SU-DHL-6 (cell line): ENCODE data around the gene GALNT15.

Source experiments
- H2AFZ ChIP-seq: fragments of 200-600 bp; sonication (generic); 2 replicates; pipeline ENCODE4 v1.6.1; 2014; ENCODE audit warnings: low read depth, mild to moderate bottlenecking, moderate library complexity, mixed read lengths, antibody characterized with exemption, low read length; ENCODE audit not compliant: severe bottlenecking
- H3F3A ChIP-seq: fragments of 200-600 bp; shearing (Covaris generic); 2 replicates; pipeline ENCODE4 v1.6.0; 2016; ENCODE audit warnings: antibody characterized with exemption, mild to moderate bottlenecking; ENCODE audit not compliant: insufficient read depth
- H3K27ac ChIP-seq: fragments of 200-600 bp; sonication (generic); 2 replicates; pipeline ENCODE4 v1.5.1; 2016; ENCODE audit warnings: low read depth, mild to moderate bottlenecking, low read length, moderate library complexity, mixed read lengths
- H3K27me3 ChIP-seq: fragments of 200-600 bp; sonication (generic), shearing (Covaris generic); 2 replicates; pipeline ENCODE4 v1.6.0; 2014; ENCODE audit warnings: mild to moderate bottlenecking, low read length
- H3K36me3 ChIP-seq: fragments of 200-600 bp; sonication (generic); 2 replicates; pipeline ENCODE4 v1.6.1; 2014; ENCODE audit warnings: mild to moderate bottlenecking, low read length, mixed read lengths
- H3K4me2 ChIP-seq: fragments of 300-600, 200-600 bp; shearing (Covaris generic), sonication (generic); 2 replicates; pipeline ENCODE4 v1.6.0; 2014; ENCODE audit warnings: low read length, low read depth, mild to moderate bottlenecking; ENCODE audit not compliant: poor library complexity, severe bottlenecking
- H3K4me3 ChIP-seq: fragments of 200-600 bp; sonication (generic); 2 replicates; pipeline ENCODE4 v1.5.1; 2014; ENCODE audit warnings: antibody characterized with exemption, low read length, mild to moderate bottlenecking, mixed read lengths; ENCODE audit not compliant: insufficient read depth, poor library complexity, severe bottlenecking
- H3K79me2 ChIP-seq: fragments of 200-600 bp; sonication (generic); 2 replicates; pipeline ENCODE4 v1.6.1; 2014; ENCODE audit warnings: mild to moderate bottlenecking, low read length, moderate library complexity; ENCODE audit not compliant: insufficient read depth
- H3K9ac ChIP-seq: fragments of 200-600 bp; sonication (generic); 2 replicates; pipeline ENCODE4 v1.7.0; 2014; ENCODE audit warnings: mild to moderate bottlenecking, low read length
- H3K9me2 ChIP-seq: fragments of 200-600 bp; sonication (generic); replicated peaks from 2 replicates; pipeline ENCODE4 v1.6.1; 2014; ENCODE audit warnings: low read length; ENCODE audit not compliant: insufficient read depth
- H3K9me3 ChIP-seq: fragments of 200-600 bp; sonication (generic); 2 replicates; pipeline ENCODE4 v1.6.1; 2014; ENCODE audit warnings: low read length, mixed read lengths; ENCODE audit not compliant: insufficient read depth
- H4K20me1 ChIP-seq: fragments of 200-600 bp; sonication (generic); 2 replicates; pipeline ENCODE4 v1.6.1; 2014; ENCODE audit warnings: low read depth, mild to moderate bottlenecking, antibody characterized with exemption, low read length, moderate library complexity, mixed read lengths
- CTCF ChIP-seq: fragments of 200-600 bp; sonication (generic); IDR thresholded peaks from one replicate; pipeline ENCODE4 v1.5.1; 2017; ENCODE audit warnings: antibody characterized with exemption, mild to moderate bottlenecking, low read length, moderate library complexity; ENCODE audit not compliant: insufficient read depth, poor library complexity, severe bottlenecking
- EZH2phosphoT487 ChIP-seq: fragments of 200-600 bp; sonication (generic), shearing (Covaris generic); conservative IDR thresholded peaks from 2 replicates; pipeline ENCODE4 v1.6.1; 2018; ENCODE audit warnings: mild to moderate bottlenecking, antibody characterized with exemption, low read length, moderate library complexity, mixed read lengths

The GALNT15 gene

GRCh38 chr3:16255326-16255725 is 80.8 kb downstream of the GALNT15 start:
- H3F3A ChIP-seq = no peaks in the 10 kb centered on the region
- no peak overlapping the region for H3K4me3 ChIP-seq
- H3K9me3 ChIP-seq = no peaks in the 10 kb centered on the region
- no peak overlapping the region for H3K27ac ChIP-seq
- no peaks in the 10 kb centered on the region for H3K79me2 ChIP-seq
- H2AFZ ChIP-seq = no peak overlapping the region
- no peaks in the 10 kb centered on the region for H3K9me2 ChIP-seq
- no peak overlapping the region for H3K4me2 ChIP-seq
- no peaks in the 10 kb centered on the region for H3K36me3 ChIP-seq
- H3K9ac ChIP-seq = no peak overlapping the region
- H4K20me1 ChIP-seq = no peaks in the 10 kb centered on the region
- TF ChIP-seq EZH2phosphoT487 (no peak), CTCF (no peak)
- H3K27me3 ChIP-seq = no peaks in the 10 kb centered on the region

DNA sequence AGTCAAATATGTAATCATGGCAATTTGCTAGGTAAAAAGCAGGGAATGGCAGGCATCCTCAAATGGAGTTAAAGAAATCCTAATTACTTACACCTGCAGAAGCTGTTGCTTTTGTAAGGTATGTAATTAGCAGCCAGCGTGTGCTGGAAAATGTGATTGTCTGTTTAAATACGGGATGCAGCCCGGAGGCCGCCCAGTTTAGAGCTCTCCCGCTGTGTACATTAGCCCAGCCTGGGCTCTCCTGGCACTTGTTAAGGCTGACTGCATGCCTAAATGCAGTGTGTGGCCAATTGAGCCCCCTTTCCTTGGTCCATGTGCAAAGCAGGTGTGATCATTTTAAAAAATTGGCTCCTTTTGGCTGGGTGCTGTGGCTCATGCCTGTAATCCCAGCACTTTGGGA is 81.2 kb downstream of the GALNT15 start:
- H3K79me2 ChIP-seq = no peaks in the 10 kb centered on the region
- no peaks in the 10 kb centered on the region for H4K20me1 ChIP-seq
- H3K36me3 ChIP-seq = no peaks in the 10 kb centered on the region
- H2AFZ ChIP-seq = no peak overlapping the region
- TF ChIP-seq CTCF (no peak), EZH2phosphoT487 (no peak)
- H3K4me2 ChIP-seq = no peak overlapping the region
- no peaks in the 10 kb centered on the region for H3F3A ChIP-seq
- no peak overlapping the region for H3K4me3 ChIP-seq
- H3K27ac ChIP-seq = no peak overlapping the region
- no peaks in the 10 kb centered on the region for H3K9me3 ChIP-seq
- H3K9me2 ChIP-seq = no peaks in the 10 kb centered on the region
- H3K9ac ChIP-seq = no peak overlapping the region
- no peaks in the 10 kb centered on the region for H3K27me3 ChIP-seq

- Histone ChIP-seq H3K9me3 (no peaks in the 10 kb centered on the region), H3K27me3 (no peaks in the 10 kb centered on the region), H3K4me2 (no peak overlapping the region), H3F3A (no peaks in the 10 kb centered on the region), H3K36me3 (no peaks in the 10 kb centered on the region), H4K20me1 (no peaks in the 10 kb centered on the region), H3K9ac (no peak overlapping the region), H2AFZ (no peak overlapping the region), H3K4me3 (no peak overlapping the region), H3K27ac (no peak overlapping the region), H3K79me2 (no peaks in the 10 kb centered on the region), H3K9me2 (no peaks in the 10 kb centered on the region)
- TF ChIP-seq EZH2phosphoT487 = no peak
- no peak for TF ChIP-seq CTCF
These were observed 82.8 kb downstream of the GALNT15 start for GRCh38 chr3:16257309-16257708.

GRCh38 chr3:16258177-16258576 is 83.7 kb downstream of the GALNT15 start:
- H3K36me3 ChIP-seq = no peaks in the 10 kb centered on the region
- no peak overlapping the region for H2AFZ ChIP-seq
- H4K20me1 ChIP-seq = no peaks in the 10 kb centered on the region
- H3K27ac ChIP-seq = no peak overlapping the region
- peaks cover 8% of the 10 kb centered on the region; the same call in 1 of the 2 replicates for H3K79me2 ChIP-seq
- H3K9me2 ChIP-seq = no peaks in the 10 kb centered on the region
- H3K27me3 ChIP-seq = no peaks in the 10 kb centered on the region
- H3K9ac ChIP-seq = no peak overlapping the region
- H3K4me2 ChIP-seq = no peak overlapping the region
- H3F3A ChIP-seq = no peaks in the 10 kb centered on the region
- no peak overlapping the region for H3K4me3 ChIP-seq
- H3K9me3 ChIP-seq = no peaks in the 10 kb centered on the region
- TF ChIP-seq EZH2phosphoT487 = no peak
- no peak for TF ChIP-seq CTCF
